IMR-90 (cell line): ENCODE measurements around the gene NPAS3. TPM values are rescaled to one million over a fixed set of nuclear protein-coding genes. Genes with fewer than 3 reads are reported as not detected.

Experiments used
- ATAC-seq: fragments of 200-7000 bp; cut with Tn5 transposase; 2 replicates; pipeline ENCODE4 v1.9.1; 2020; ENCODE audit warnings: low read depth, mild to moderate bottlenecking, moderate library complexity
- BruUV-seq: library from RNA; stranded (reverse); fragments of 400-500 nt; replicated peaks from 2 replicates; lab custom pipeline; 2021; lab: Mats Ljungman, UMichigan
- CTCF ChIA-PET: fragments of 300-600 bp; formaldehyde crosslinking; extraction: SDS; loops from one replicate; lab custom pipeline; 2021; ENCODE audit warnings: antibody characterized with exemption; lab: Yijun Ruan, JAX
- POLR2A ChIA-PET: fragments of 300-600 bp; sonication (Branson Sonifier 250); formaldehyde crosslinking; loops from one replicate; lab custom pipeline; 2022; ENCODE audit warnings: antibody characterized with exemption; ENCODE audit not compliant: unreplicated experiment; lab: Charles Lee
- DNase-seq: peaks from one replicate; pipeline ENCODE4 v3.0.0; 2013
- H2AFZ ChIP-seq: replicated peaks from 2 replicates; pipeline ENCODE3; 2013; ENCODE audit warnings: low read length, mild to moderate bottlenecking; ENCODE audit not compliant: poor library complexity
- H2AK5ac ChIP-seq: 2 replicates; pipeline ENCODE4 v1.6.1; 2013; ENCODE audit warnings: low read depth, low read length, inconsistent platforms
- H2AK9ac ChIP-seq: replicated peaks from 2 replicates; pipeline ENCODE3; 2013; ENCODE audit warnings: mild to moderate bottlenecking, low read depth, low read length, moderate library complexity; ENCODE audit not compliant: poor library complexity
- H2BK120ac ChIP-seq: 2 replicates; pipeline ENCODE4 v1.6.1; 2013; ENCODE audit warnings: low read depth, low read length, inconsistent platforms
- H2BK15ac ChIP-seq: 3 replicates; pipeline ENCODE4 v1.6.1; 2013; ENCODE audit warnings: low read depth, low read length, inconsistent platforms
- H2BK20ac ChIP-seq: 2 replicates; pipeline ENCODE4 v1.6.1; 2013; ENCODE audit warnings: low read depth, mild to moderate bottlenecking, inconsistent platforms, low read length, moderate library complexity
- H2BK5ac ChIP-seq: 2 replicates; pipeline ENCODE4 v1.6.1; 2013; ENCODE audit warnings: mild to moderate bottlenecking, low read depth, low read length, inconsistent platforms; ENCODE audit not compliant: poor library complexity, severe bottlenecking
- H3K14ac ChIP-seq: replicated peaks from 2 replicates; pipeline ENCODE4 v1.6.1; 2013; ENCODE audit warnings: low read depth, low read length, inconsistent platforms
- H3K18ac ChIP-seq: 2 replicates; pipeline ENCODE4 v1.6.1; 2013; ENCODE audit warnings: low read depth, low read length, control low read depth
- H3K23ac ChIP-seq: 2 replicates; pipeline ENCODE4 v1.6.1; 2013; ENCODE audit warnings: low read depth, low read length, inconsistent platforms
- H3K27ac ChIP-seq: 2 replicates; pipeline ENCODE4 v1.5.1; 2013; ENCODE audit warnings: mild to moderate bottlenecking, control low read depth, low read length; ENCODE audit not compliant: insufficient read depth
- H3K27me3 ChIP-seq: 2 replicates; pipeline ENCODE4 v1.6.1; 2013; ENCODE audit warnings: low read length; ENCODE audit not compliant: control insufficient read depth, insufficient read depth
- H3K36me3 ChIP-seq: 2 replicates; pipeline ENCODE4 v1.6.1; 2013; ENCODE audit warnings: low read length, mixed read lengths; ENCODE audit not compliant: control insufficient read depth, insufficient read depth
- H3K4ac ChIP-seq: 2 replicates; pipeline ENCODE4 v1.6.1; 2013; ENCODE audit warnings: low read depth, low read length, inconsistent platforms
- H3K4me1 ChIP-seq: 2 replicates; pipeline ENCODE4 v1.6.1; 2013; ENCODE audit warnings: low read length, mixed read lengths; ENCODE audit not compliant: control insufficient read depth, insufficient read depth
- H3K4me2 ChIP-seq: 2 replicates; pipeline ENCODE4 v1.6.1; 2013; ENCODE audit warnings: low read depth, mild to moderate bottlenecking, control low read depth, low read length, moderate library complexity
- H3K4me3 ChIP-seq: 2 replicates; pipeline ENCODE4 v1.5.1; 2013; ENCODE audit warnings: low read depth, mild to moderate bottlenecking, control low read depth, low read length, moderate library complexity; ENCODE audit not compliant: insufficient read depth
- H3K56ac ChIP-seq: 2 replicates; pipeline ENCODE4 v1.6.1; 2013; ENCODE audit warnings: low read length, inconsistent platforms; ENCODE audit not compliant: insufficient read depth; ENCODE audit errors: extremely low read depth
- H3K79me1 ChIP-seq, 2 experiments: 2 replicates each; pipeline ENCODE4 v1.6.1; 2013; ENCODE audit warnings: low read length in 2 of 2, inconsistent platforms in 1 of 2, low read depth in 1 of 2
- H3K9ac ChIP-seq: 2 replicates; pipeline ENCODE4 v1.6.1; 2013; ENCODE audit warnings: low read depth, low read length, control low read depth
- H3K9me1 ChIP-seq: 2 replicates; pipeline ENCODE4 v1.6.1; 2013; ENCODE audit warnings: low read length, inconsistent platforms; ENCODE audit not compliant: insufficient read depth
- H3K9me3 ChIP-seq: 2 replicates; pipeline ENCODE4 v1.6.1; 2013; ENCODE audit warnings: low read length; ENCODE audit not compliant: control insufficient read depth, insufficient read depth
- H4K20me1 ChIP-seq: 2 replicates; pipeline ENCODE4 v1.6.1; 2013; ENCODE audit warnings: low read length, inconsistent platforms; ENCODE audit not compliant: insufficient read depth
- H4K5ac ChIP-seq: 2 replicates; pipeline ENCODE4 v1.6.1; 2013; ENCODE audit warnings: mild to moderate bottlenecking, low read depth, low read length, control low read depth
- H4K8ac ChIP-seq, 2 experiments: 2 replicates each; pipeline ENCODE4 v1.6.1; 2013; ENCODE audit warnings: low read depth in 2 of 2, low read length in 2 of 2, control low read depth in 1 of 2, inconsistent platforms in 1 of 2
- H4K91ac ChIP-seq: 2 replicates; pipeline ENCODE4 v1.6.1; 2013; ENCODE audit warnings: low read depth, low read length, inconsistent platforms; ENCODE audit not compliant: insufficient read depth
- CEBPB ChIP-seq: IDR thresholded peaks from 2 replicates; pipeline ENCODE4 v1.6.1; 2012; ENCODE audit warnings: low read depth, low read length, improper control_type of control experiment
- CHD1 ChIP-seq: IDR thresholded peaks from 2 replicates; pipeline ENCODE4 v1.6.1; 2012; ENCODE audit warnings: low read depth, low read length, improper control_type of control experiment
- FOS ChIP-seq: fragments of 150-350 bp; IDR thresholded peaks from 2 replicates; pipeline ENCODE4 v1.6.1; 2016; ENCODE audit warnings: low read depth, low read length
- MAZ ChIP-seq: IDR thresholded peaks from 2 replicates; pipeline ENCODE4 v1.6.1; 2012; ENCODE audit warnings: low read depth, mild to moderate bottlenecking, low read length, improper control_type of control experiment, moderate library complexity, borderline replicate concordance
- MXI1 ChIP-seq: IDR thresholded peaks from 2 replicates; pipeline ENCODE4 v1.6.1; 2012; ENCODE audit warnings: low read depth, mild to moderate bottlenecking, low read length, moderate library complexity, borderline replicate concordance
- NFE2L2 ChIP-seq: fragments of 150-350 bp; IDR thresholded peaks from 2 replicates; pipeline ENCODE4 v1.6.1; 2016; ENCODE audit warnings: low read depth, mild to moderate bottlenecking, low read length
- RAD21 ChIP-seq: IDR thresholded peaks from 2 replicates; pipeline ENCODE4 v1.6.1; 2012; ENCODE audit warnings: low read length, improper control_type of control experiment
- SMC3 ChIP-seq: fragments of 150-350 bp; IDR thresholded peaks from 2 replicates; pipeline ENCODE4 v1.6.1; 2016; ENCODE audit warnings: low read depth, mild to moderate bottlenecking, antibody characterized with exemption, low read length, moderate library complexity
- WGBS, 2 experiments: methylation state at CpG; one replicate each; pipeline versions ENCODE4 v1.1.5 to v1.1.7; 2013; ENCODE audit warnings: missing lambda C conversion rate in 2 of 2; ENCODE audit not compliant: insufficient read length in 1 of 2; ENCODE audit errors: extremely low coverage in 2 of 2; 5-methylcytosine and 5-hydroxymethylcytosine counted together
- dilution Hi-C: fragments of 300-500 bp; cut with HindIII; formaldehyde crosslinking; loops from one replicate; pipeline ENCODE4 v1.14.3; 2018; ENCODE audit warnings: low sequenced_read_pairs; ENCODE audit not compliant: unreplicated experiment
- in situ Hi-C: fragments of 300-500 bp; cut with MboI; formaldehyde crosslinking; loops from 3 replicates; pipeline ENCODE4 v1.14.3; 2019; ENCODE audit warnings: low sequenced_read_pairs, inconsistent platforms, mixed read lengths
- intact Hi-C: fragments of 100-400 bp; cut with micrococcal nuclease; formaldehyde crosslinking; loops from 2 replicates; pipeline ENCODE4 v1.10.0; 2022
- polyA plus RNA-seq, 3 experiments: library from polyadenylated mRNA; depleted of rRNA; stranded (reverse); fragments of >200 nt; gene quantifications; 2 replicates each; pipeline ENCODE4 v1.2.3, GENCODE V29; 2012; ENCODE audit warnings: low replicate concordance in 1 of 3
- total RNA-seq: library from RNA; depleted of rRNA; stranded (reverse); fragments of >200 nt; gene quantifications from 2 replicates; pipeline ENCODE4 v1.2.3, GENCODE V29; 2012
- TF ChIP-seq, protein P1 (sequence below): fragments of 150-350 bp; IDR thresholded peaks from 2 replicates; pipeline ENCODE4 v1.6.1; 2017; ENCODE audit warnings: mild to moderate bottlenecking, antibody characterized with exemption, low read length, low read depth

Gene NPAS3
- total and polyA plus RNA-seq, 2 of the 4 experiments (the other 2 are of a cell fraction) = not detected

- H3K4me1 ChIP-seq = no peaks in the 10 kb centered on the region
- no peak overlapping the region for H3K18ac ChIP-seq
- no peak overlapping the region for H3K4me3 ChIP-seq
- H3K27me3 ChIP-seq = no peaks in the 10 kb centered on the region
- ChIA-PET CTCF (no interaction called here), POLR2A (no interaction called here)
- H3K14ac ChIP-seq = no peak overlapping the region
- H3K4me2 ChIP-seq = no peak overlapping the region
- H2BK20ac ChIP-seq = no peak overlapping the region
- H2AFZ ChIP-seq = no peak overlapping the region
- DNase-seq (no peak), ATAC-seq (no peak)
- no peaks in the 10 kb centered on the region for H3K36me3 ChIP-seq
- H3K9me1 ChIP-seq = no peaks in the 10 kb centered on the region
- H3K9me3 ChIP-seq = no peaks in the 10 kb centered on the region
- H3K56ac ChIP-seq = no peak overlapping the region
- no peak overlapping the region for H2BK5ac ChIP-seq
- H2AK9ac ChIP-seq = no peak overlapping the region
- no peak overlapping the region for H3K9ac ChIP-seq
- no peak overlapping the region for H4K8ac ChIP-seq
- intact Hi-C loops (no loop called here), in situ Hi-C loops (no loop called here), dilution Hi-C loops (no loop called here)
- no CpG with 5 or more reads among the region's 6 CpGs for WGBS, 2 experiments
- H3K4ac ChIP-seq = no peak overlapping the region
- H3K23ac ChIP-seq = no peak overlapping the region
- no peak for TF ChIP-seq MXI1
- TF ChIP-seq CHD1 = no peak
- no peak for TF ChIP-seq FOS
- TF ChIP-seq, protein P1, sequence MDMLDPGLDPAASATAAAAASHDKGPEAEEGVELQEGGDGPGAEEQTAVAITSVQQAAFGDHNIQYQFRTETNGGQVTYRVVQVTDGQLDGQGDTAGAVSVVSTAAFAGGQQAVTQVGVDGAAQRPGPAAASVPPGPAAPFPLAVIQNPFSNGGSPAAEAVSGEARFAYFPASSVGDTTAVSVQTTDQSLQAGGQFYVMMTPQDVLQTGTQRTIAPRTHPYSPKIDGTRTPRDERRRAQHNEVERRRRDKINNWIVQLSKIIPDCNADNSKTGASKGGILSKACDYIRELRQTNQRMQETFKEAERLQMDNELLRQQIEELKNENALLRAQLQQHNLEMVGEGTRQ = no peak
- no peak for TF ChIP-seq RAD21
- TF ChIP-seq CEBPB = no peak
- TF ChIP-seq NFE2L2 = no peak
- TF ChIP-seq MAZ = no peak
- no peak for TF ChIP-seq SMC3
- no peaks in the 10 kb centered on the region for H4K20me1 ChIP-seq
- no peak overlapping the region for H2AK5ac ChIP-seq
- H3K27ac ChIP-seq = no peak overlapping the region
- H2BK15ac ChIP-seq = no peak overlapping the region
- no peak overlapping the region for H2BK120ac ChIP-seq
- no TSS peak for BruUV-seq
- no peaks in the 10 kb centered on the region for H3K79me1 ChIP-seq
- no peak overlapping the region for H4K91ac ChIP-seq
- H4K5ac ChIP-seq = no peak overlapping the region
Measured at GRCh38 chr14:33745163-33745562, 806.5 kb downstream of the NPAS3 start.
